Skeletal muscle tissue (tissue), 4 donors: ENCODE data around the gene STARD8. TPM values are rescaled to one million over a fixed set of nuclear protein-coding genes. Genes with fewer than 3 reads are reported as not detected.
"Not testable (repeated sequence)": the region's sequence is repeated elsewhere in the genome, so short reads cannot be mapped to it uniquely, and the experiment has no call there.

ENCODE experiments used
- H3K27ac ChIP-seq: one replicate; pipeline ENCODE4 v1.7.0; 2013; ENCODE audit warnings: mild to moderate bottlenecking, low read depth, low read length, inconsistent platforms
- H3K27me3 ChIP-seq, 3 donors: one replicate each; pipeline ENCODE4 v1.7.0; 2013; ENCODE audit warnings: low read length in 3 of 3; ENCODE audit not compliant: control insufficient read depth in 3 of 3, insufficient read depth in 3 of 3
- H3K36me3 ChIP-seq, 3 donors: one replicate each; pipeline ENCODE4 v1.7.0; 2013; ENCODE audit warnings: low read length in 3 of 3; ENCODE audit not compliant: control insufficient read depth in 3 of 3, insufficient read depth in 3 of 3
- H3K4me1 ChIP-seq, 3 donors: one replicate each; pipeline ENCODE4 v1.7.0; 2013; ENCODE audit warnings: low read length in 3 of 3, mild to moderate bottlenecking in 3 of 3; ENCODE audit not compliant: control insufficient read depth in 3 of 3, insufficient read depth in 3 of 3
- H3K4me3 ChIP-seq, 3 donors: one replicate each; pipeline ENCODE4 v1.7.0; 2013; ENCODE audit warnings: low read length in 3 of 3
- H3K9ac ChIP-seq, 3 donors: one replicate each; pipeline ENCODE4 v1.7.0; 2013; ENCODE audit warnings: low read length in 3 of 3, mild to moderate bottlenecking in 3 of 3, moderate library complexity in 2 of 3, low read depth in 1 of 3
- H3K9me3 ChIP-seq, 3 donors: one replicate each; pipeline ENCODE4 v1.7.0; 2013; ENCODE audit warnings: low read length in 3 of 3; ENCODE audit not compliant: control insufficient read depth in 3 of 3
- total RNA-seq: library from RNA; depleted of rRNA; stranded (reverse); fragments of >200 nt; gene quantifications from one replicate; pipeline ENCODE4 v1.2.3, GENCODE V29; 2014
- donor health status: Osteomylitis.

Gene STARD8
- total RNA-seq, 1 donor from 2014 or later: 8.9 TPM

DNA sequence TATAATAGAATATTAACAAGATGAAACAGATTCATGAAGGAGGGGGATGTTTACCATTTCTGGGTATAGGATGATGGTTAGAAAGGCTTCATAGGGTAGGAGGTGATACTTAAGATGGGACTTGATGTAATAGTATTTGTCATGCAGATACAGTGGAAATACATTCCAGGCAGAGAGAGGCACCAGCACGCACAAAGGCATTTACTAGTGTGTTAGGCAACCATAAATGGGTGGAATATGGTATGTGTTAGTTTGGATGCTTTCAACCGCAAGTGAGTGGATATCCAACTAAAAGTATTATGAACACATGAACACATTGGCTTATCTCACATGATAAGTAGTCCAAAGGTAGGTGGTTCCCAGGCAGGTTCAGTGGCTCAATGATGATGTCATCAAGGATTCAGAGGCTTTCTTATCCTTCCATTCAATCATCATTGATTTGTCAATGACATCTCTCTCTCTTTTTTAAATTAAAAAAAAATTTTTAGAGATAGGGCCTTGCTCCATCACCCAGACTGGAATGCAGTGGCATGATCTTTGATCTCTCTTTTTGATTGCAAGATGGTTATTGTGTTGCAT, 12.7 kb upstream of the STARD8 start:
- Histone ChIP-seq H3K27me3 (peaks cover 0 to 13% (median 0%) of the 10 kb centered on the region in 3 donors), H3K9ac (no peak overlapping the region), H3K27ac (no peak overlapping the region), H3K9me3 (no peaks in the 10 kb centered on the region), H3K4me1 (no peaks in the 10 kb centered on the region), H3K36me3 (no peaks in the 10 kb centered on the region), H3K4me3 (no peak overlapping the region)

DNA sequence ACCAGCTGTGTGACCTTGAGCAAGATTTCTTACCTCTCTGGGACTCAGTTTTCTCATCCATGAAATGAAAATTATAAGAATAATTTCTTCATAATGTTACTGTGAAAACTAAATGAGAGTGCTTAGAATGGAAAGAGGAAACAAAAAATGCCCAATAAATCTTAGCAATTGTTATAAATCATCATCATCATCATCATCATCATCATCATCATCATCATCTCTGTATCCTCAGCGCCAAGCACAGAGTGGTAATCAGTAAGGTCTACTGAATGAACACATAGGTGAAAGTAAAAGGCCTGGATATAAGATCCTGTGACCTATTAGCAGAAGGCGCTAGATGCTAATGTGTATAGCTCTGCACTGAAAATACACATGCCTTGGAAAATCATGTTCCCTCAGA, 6.8 kb upstream of the STARD8 start:
- no peaks in the 10 kb centered on the region for H3K9me3 ChIP-seq
- no peak overlapping the region for H3K9ac ChIP-seq
- H3K27ac ChIP-seq: no peak overlapping the region
- H3K4me1 ChIP-seq: no peaks in the 10 kb centered on the region
- no peaks in the 10 kb centered on the region for H3K36me3 ChIP-seq
- peaks cover 0 to 13% (median 0%) of the 10 kb centered on the region in 3 donors for H3K27me3 ChIP-seq
- H3K4me3 ChIP-seq: no peak overlapping the region

DNA sequence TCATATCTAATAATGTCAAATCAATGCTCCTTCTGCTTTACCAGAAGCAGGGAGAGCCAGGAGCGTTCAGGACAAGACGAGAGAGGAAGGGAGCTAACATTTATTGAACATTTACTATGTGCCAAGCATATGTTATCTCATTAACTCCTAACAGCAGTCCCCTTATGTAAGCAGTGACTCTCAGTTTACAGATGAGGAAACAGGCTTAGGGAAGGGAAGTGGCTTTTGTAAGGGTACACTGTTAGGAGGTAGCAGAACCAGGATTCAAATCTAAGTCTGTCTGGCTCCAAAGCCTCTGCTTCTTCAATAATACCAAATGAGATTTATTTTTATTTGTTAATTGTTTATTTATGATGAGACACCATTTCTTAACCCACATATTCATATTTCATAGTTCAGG, 2.6 kb upstream of the STARD8 start:
- Histone ChIP-seq H3K4me3 (no peak overlapping the region), H3K27ac (no peak overlapping the region), H3K9me3 (no peaks in the 10 kb centered on the region), H3K9ac (no peak overlapping the region), H3K4me1 (peaks cover 0 to 3% (median 0%) of the 10 kb centered on the region in 3 donors), H3K36me3 (no peaks in the 10 kb centered on the region), H3K27me3 (peaks cover 0 to 4% (median 0%) of the 10 kb centered on the region in 3 donors)

DNA sequence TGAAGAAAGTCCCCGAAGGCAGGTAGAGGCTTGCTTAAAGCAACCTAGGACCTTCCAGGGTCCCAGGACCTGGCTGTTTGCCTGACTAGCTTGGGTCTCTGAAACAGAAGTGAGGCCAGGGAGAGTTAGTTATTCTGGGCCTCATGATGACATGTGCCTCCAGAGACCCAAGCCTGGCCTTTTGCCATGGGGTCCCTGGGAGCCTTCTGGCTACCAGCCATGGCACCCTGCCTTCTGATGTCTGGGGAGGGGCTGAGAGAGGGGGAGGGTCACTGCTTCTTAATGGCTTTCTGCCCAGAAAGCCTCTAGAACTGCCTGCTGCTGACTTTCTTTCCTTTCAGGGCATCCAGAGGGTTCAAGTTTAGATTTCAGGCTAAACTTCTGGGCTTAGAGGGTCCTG, 1.0 kb upstream of the STARD8 start:
- peaks cover 0 to 9% (median 0%) of the 10 kb centered on the region in 3 donors for H3K27me3 ChIP-seq
- no peaks in the 10 kb centered on the region for H3K9me3 ChIP-seq
- H3K27ac ChIP-seq: no peak overlapping the region
- H3K4me3 ChIP-seq: no peak overlapping the region
- peaks cover 0 to 3% (median 0%) of the 10 kb centered on the region in 3 donors for H3K4me1 ChIP-seq
- no peak overlapping the region for H3K9ac ChIP-seq
- H3K36me3 ChIP-seq: no peaks in the 10 kb centered on the region

DNA sequence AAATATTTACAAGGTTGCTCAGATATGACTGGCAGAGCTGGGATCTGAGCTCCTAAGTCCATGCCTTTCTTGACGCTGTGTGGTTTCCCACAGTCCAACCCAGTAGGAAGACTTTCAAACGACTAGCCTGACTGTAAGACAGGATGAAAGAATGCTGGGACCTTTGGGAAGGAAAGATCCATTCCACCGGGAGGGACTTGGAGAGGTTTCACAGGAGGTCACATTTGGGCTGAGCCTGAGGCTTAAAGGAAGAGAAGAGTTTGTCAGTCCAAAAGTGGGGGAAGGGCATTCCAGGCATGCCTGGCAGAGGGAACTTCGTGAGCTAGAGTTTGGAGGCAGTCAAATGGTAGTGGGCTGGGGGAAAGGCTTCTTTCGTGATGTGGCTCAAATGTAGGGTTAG, 1.5 kb downstream of the STARD8 start:
- Histone ChIP-seq H3K36me3 (no peaks in the 10 kb centered on the region), H3K9ac (no peak overlapping the region), H3K27me3 (peaks cover 0 to 9% (median 0%) of the 10 kb centered on the region in 3 donors), H3K27ac (no peak overlapping the region), H3K4me3 (no peak overlapping the region), H3K9me3 (no peaks in the 10 kb centered on the region), H3K4me1 (peaks cover 0 to 5% (median 4%) of the 10 kb centered on the region in 3 donors)

DNA sequence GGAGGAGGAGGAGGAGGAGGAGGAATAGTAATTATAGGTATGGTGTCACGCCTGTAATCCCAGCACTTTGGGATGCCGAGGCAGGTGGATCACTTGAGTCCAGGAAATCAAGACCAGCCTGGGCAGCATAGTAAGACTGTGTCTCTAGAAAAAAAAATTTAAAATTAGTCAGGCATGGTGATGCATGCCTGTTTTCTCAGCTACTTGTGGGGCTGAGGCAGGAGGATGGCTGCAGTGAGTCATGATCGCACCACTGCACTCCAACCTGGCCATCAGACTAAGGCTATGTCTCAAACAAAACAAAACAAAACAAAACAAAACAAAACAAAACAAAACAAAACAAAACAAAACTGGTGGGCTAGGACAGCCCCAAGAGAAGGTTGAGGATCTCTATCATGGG, 3.0 kb downstream of the STARD8 start:
- Histone ChIP-seq H3K4me3 (no peak overlapping the region), H3K9me3 (no peaks in the 10 kb centered on the region), H3K36me3 (no peaks in the 10 kb centered on the region), H3K4me1 (peaks cover 0 to 5% (median 4%) of the 10 kb centered on the region in 3 donors), H3K27me3 (peaks cover 0 to 14% (median 0%) of the 10 kb centered on the region in 3 donors), H3K27ac (no peak overlapping the region), H3K9ac (no peak overlapping the region)

DNA sequence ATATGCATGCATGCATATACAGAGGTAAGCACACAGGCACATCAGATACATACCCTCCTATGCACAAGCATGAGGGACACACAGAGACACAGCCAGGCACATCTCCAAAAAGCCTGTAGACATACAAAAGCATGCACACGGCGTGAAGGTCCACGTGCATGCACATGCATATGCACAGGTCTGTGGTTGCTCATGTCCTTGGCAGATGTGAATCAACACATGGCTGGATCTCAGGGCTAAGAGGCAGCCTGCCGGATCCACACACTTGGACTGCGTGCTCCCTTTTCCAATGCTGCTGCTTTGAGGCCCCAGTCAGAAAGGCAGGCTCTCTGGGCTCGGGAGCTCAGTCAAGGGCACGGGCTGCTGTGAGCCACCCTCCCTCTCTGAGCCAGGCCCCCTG, 3.6 kb downstream of the STARD8 start:
- Histone ChIP-seq H3K4me1 (peaks cover 0 to 5% (median 4%) of the 10 kb centered on the region in 3 donors), H3K9ac (no peak overlapping the region), H3K9me3 (no peaks in the 10 kb centered on the region), H3K4me3 (no peak overlapping the region), H3K27ac (no peak overlapping the region), H3K36me3 (no peaks in the 10 kb centered on the region), H3K27me3 (peaks cover 0 to 14% (median 0%) of the 10 kb centered on the region in 3 donors)

DNA sequence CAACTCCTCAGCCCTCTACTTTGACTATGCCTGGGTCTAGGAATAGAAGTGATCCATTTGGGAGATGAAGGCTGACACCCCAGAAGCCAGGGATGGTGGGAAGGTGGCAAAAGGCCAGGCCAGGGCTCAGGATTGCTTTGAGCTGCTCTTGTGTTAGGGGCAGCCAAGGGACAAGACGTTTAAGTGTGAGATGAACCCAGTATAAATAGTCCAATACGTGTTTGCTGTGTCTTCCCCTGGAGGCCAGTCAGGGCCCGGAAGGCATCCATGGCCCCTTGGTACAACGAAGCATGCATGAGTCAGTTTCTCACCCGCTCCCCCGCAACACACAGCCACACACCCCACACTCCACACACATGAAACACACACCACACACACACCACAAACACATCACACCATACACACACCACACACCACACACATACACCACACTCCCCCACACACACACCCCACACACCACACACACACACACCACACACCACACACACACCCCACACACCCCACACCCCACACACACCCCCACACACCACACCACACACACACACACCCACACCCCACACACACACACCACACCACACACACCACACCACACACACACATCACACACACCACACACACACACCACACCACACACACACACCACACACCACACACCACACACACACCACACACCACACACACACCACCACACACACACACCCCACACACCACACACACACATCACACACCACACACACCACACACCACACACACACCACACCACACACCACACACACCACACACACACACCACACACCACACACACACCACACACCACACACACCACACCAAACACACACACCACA, 5.1 kb downstream of the STARD8 start:
- no peak overlapping the region for H3K9ac ChIP-seq
- H3K27ac ChIP-seq: no peak overlapping the region
- H3K27me3 ChIP-seq: peaks cover 0 to 14% (median 0%) of the 10 kb centered on the region in 3 donors
- H3K36me3 ChIP-seq: no peaks in the 10 kb centered on the region
- no peaks in the 10 kb centered on the region for H3K9me3 ChIP-seq
- no peak overlapping the region for H3K4me3 ChIP-seq
- H3K4me1 ChIP-seq: peaks cover 0 to 5% (median 4%) of the 10 kb centered on the region in 3 donors

DNA sequence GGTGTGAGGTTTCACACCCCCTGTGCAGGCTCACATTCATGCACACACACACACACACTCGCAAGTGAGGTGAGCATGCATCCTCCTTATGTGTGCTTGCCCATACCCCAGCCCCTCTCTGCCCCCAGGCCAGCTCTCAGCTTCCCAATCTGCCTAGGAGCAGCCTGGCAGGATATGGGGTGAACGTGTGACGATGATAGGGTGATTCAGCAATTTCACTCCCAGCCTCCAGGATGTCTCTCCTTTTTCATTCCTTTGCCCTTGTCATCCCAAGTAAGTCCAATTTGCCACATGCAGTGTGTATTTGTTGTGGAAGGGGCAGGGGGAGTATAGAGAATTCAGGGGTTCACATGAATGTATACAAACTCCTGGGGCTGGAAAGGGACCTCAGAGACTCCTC, 7.2 kb downstream of the STARD8 start:
- Histone ChIP-seq H3K27ac (no peak overlapping the region), H3K27me3 (peaks cover 0 to 9% (median 0%) of the 10 kb centered on the region in 3 donors), H3K9me3 (no peaks in the 10 kb centered on the region), H3K9ac (no peak overlapping the region), H3K36me3 (no peaks in the 10 kb centered on the region), H3K4me1 (peaks cover 0 to 4% (median 3%) of the 10 kb centered on the region in 3 donors), H3K4me3 (no peak overlapping the region)

DNA sequence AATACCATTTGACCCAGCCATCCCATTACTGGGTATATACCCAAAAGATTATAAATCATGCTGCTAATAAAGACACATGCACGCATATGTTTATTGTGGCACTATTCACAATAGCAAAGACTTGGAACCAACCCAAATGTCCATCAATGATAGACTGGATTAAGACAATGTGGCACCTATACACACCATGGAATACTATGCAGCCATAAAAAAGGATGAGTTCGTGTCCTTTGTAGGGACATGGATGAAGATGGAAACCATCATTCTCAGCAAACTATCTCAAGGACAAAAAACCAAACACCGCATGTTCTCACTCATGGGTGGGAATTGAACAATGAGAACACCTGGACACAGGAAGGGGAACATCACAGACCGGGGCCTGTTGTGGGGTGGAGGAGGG, 9.0 kb downstream of the STARD8 start:
- H3K9me3 ChIP-seq, H3K4me3 ChIP-seq, H3K9ac ChIP-seq, H3K27me3 ChIP-seq, H3K36me3 ChIP-seq, H3K4me1 ChIP-seq, H3K27ac ChIP-seq: not testable (repeated sequence)
